ENCODE measurements around the gene VASP. TPM values are rescaled to one million over a fixed set of nuclear protein-coding genes. Genes with fewer than 3 reads are reported as not detected.

The VASP gene
- total RNA-seq, 1 donor: 95.8 TPM

DNA sequence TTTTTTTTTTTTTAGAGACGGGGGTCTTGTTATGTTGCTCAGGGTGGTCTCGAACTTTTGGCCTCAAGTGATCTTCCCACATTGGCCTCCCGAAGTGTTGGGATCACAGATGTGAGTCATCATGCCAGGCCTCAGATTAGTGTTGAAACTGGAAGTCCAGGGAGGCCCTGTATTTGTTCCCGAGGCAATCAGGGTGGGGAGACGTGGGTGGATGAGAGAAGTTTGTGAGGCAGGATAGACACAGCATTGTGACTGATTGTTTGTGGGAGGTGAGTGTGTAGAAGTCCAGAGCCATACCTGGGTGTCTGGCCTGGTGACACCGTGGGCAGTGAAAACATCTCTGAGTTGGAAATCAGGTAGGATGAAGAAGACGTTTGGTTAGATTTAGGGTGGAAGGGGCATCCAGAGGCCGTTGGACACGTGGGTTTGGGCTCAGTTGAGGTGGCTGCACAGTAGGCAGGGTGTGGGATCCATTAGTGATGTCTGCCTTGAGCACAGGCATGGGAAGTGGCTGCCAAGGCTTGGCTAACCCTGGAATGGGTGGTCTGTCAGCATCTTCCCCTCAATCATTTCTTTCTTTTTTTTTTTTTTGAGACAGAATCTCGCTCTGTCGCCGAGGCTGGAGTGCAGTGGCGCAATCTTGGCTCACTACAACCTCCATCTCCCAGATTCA, 22.9 kb upstream of the VASP start:
- Histone ChIP-seq H3K4me1 (ENCODE audit: insufficient read depth, low read length) (peaks cover 9% of the 10 kb centered on the region), H3K27me3 (ENCODE audit: insufficient read depth, low read length) (no peaks in the 10 kb centered on the region), H3K9me3 (ENCODE audit: low read depth, low read length) (no peaks in the 10 kb centered on the region), H3K4me3 (ENCODE audit: low read length) (no peak overlapping the region)

DNA sequence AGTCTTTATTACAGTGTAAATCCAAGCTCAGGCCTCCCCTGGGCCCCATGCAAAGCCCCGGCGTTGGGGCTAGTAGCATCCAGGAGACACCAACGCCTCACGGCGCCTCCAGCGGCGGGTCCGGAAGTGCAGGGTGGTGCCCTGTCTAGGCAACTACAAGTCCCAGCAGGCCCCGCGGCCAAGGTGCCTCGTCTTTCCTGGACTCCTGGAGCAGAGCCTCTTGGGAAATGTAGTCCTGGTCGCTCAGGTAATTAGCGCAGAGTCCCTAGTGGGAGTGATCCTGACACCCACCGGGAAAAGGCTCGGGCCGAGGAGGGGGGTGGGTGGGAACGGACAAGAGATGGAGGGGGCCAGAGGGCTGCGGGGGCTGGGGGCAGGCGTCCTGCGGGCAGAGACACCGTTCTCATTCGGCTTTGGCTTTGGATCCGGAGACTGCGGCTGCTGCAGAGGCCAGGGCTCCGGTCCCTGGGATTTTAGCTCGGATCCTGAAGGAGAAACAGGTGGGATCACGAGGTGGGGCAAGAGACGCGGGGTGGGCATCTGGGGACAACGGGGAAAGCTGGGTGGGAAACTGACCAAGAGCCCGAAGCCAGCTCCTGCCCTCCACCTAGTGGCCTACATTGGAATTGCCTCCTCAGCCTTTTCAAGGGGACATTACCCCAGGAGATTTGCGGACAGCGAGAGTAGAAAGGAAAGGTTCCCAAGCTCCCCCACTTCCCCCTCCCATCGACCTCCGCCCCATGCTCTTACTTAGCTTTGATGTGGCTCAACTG, 21.8 kb upstream of the VASP start:
- H3K4me3 ChIP-seq (ENCODE audit: low read length): peak overlapping the region; percentile 51
- H3K9me3 ChIP-seq (ENCODE audit: low read depth, low read length): no peaks in the 10 kb centered on the region
- no peaks in the 10 kb centered on the region for H3K27me3 ChIP-seq (ENCODE audit: insufficient read depth, low read length)
- H3K4me1 ChIP-seq (ENCODE audit: insufficient read depth, low read length): peaks cover 9% of the 10 kb centered on the region

DNA sequence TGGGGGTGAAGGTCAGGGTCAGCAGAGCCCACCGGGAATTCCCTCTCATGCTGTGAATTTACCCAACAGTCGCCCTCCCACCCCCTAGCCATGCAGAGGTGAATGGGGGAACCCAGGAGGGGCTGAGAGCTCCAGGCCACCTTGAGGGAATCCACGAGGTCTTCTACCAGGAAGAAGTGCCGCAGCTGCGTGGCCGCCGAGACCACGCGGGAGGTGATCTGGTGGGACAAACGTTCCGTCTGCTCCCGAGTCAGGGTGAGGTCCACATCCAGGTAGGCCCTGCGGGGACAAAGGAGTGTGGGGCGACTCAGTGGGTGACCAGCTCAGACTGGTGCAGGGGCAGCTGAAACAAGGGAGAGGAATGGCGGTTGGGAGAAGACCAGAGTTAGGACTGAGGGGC, 18.6 kb upstream of the VASP start:
- Histone ChIP-seq H3K4me3 (ENCODE audit: low read length) (no peak overlapping the region), H3K27me3 (ENCODE audit: insufficient read depth, low read length) (peaks cover 3% of the 10 kb centered on the region), H3K4me1 (ENCODE audit: insufficient read depth, low read length) (peaks cover 25% of the 10 kb centered on the region), H3K9me3 (ENCODE audit: low read depth, low read length) (no peaks in the 10 kb centered on the region)

DNA sequence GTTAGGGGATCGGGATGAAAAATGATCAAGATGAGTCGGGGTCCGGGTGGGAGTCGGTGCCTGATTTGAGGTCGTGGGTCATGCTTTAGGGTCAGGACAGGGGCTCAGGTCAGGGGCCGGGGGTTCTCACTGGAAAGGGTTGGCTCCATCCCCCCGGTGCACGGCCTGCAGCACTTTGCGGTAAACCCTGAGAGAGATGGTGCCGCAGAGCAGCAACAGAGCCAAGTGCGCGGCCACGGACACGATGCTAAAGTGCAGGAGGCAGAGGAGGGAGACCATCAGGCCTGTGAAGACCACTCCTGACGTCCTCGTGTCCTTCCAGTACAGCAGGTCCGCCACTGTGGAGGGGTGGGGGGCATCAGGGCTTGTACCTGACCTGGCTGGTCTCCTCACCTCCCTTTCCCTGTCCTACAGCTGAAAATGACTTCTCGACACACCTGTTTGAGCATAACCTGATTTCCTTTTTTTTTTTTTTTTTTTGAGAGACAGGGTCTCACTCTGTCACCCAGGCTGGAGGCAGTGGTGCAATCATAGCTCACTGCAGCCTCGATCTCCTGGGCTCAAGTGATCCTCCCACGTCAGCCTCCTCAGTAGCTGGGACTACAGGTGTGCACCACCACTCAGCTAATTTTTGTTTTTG, 17.9 kb upstream of the VASP start:
- peaks cover 3% of the 10 kb centered on the region for H3K27me3 ChIP-seq (ENCODE audit: insufficient read depth, low read length)
- peaks cover 25% of the 10 kb centered on the region for H3K4me1 ChIP-seq (ENCODE audit: insufficient read depth, low read length)
- no peaks in the 10 kb centered on the region for H3K9me3 ChIP-seq (ENCODE audit: low read depth, low read length)
- H3K4me3 ChIP-seq (ENCODE audit: low read length): no peak overlapping the region

DNA sequence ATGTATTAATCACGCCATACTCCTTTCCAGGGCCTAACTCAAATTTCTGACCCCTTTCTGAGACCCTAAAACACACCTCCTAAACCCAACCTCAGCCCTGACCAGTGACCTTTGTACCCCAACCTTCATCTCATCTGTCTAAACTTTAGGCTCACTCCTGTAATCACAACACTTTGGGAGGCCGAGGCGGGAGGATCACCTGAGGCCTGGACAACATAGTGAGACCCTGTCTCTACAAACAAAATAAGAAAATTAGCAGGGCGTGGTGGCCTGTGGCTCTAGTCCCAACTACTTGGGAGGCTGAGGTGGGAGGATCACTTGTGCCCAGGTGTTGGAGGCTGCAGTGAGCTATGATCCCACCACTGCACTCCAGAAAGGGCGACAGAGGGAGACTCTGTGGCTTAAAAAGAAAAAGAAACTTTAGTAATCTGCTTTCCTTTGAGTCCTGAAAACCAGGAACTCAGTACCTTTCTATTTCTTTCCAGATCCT, 15.1 kb upstream of the VASP start:
- no peak overlapping the region for H3K4me3 ChIP-seq (ENCODE audit: low read length)
- peaks cover 28% of the 10 kb centered on the region for H3K4me1 ChIP-seq (ENCODE audit: insufficient read depth, low read length)
- peaks cover 20% of the 10 kb centered on the region for H3K27me3 ChIP-seq (ENCODE audit: insufficient read depth, low read length)
- H3K9me3 ChIP-seq (ENCODE audit: low read depth, low read length): no peaks in the 10 kb centered on the region

DNA sequence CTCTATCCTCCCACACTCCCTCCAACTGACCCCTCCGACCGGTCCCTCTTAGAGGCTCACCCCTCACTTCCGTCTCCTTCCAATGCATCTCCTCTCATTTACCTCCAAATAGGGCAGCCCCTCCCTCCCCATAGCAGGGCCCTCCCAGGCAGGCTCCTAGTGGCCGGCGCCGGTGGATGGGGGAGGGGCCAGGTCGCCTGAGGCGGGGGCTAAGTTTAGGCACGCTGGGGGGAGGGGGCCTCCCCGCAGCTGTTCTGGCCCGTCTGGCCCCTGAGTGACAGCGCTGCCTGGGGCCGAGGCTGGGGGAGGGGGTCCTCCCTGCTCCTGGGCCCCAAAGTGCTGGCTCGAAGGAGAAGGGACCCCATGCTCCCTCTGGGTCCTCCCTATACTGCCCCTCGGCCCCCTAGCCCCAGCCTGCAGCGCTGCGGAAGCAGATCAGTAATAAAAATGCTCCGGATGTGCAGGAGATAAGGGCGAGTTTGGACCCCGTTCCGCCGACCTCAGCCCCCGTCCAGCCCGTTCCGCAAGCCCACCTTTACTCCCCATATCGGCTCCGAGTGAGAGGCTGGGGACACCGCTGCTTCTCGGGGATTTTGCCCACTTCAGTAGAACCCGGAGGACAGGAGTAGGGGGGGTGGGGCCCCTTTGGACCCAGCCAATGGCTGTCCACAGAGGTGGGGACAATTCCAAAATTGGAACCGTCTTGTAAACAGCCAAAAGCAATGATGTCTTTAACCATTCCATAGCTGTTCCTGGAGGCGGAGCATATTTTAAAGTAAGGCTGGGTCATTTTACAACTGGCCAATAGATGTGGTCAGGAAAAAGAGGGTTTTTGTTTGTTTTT, 14.4 kb upstream of the VASP start:
- Histone ChIP-seq H3K27me3 (ENCODE audit: insufficient read depth, low read length) (peaks cover 20% of the 10 kb centered on the region), H3K9me3 (ENCODE audit: low read depth, low read length) (no peaks in the 10 kb centered on the region), H3K4me3 (ENCODE audit: low read length) (peak overlapping the region; percentile 7), H3K4me1 (ENCODE audit: insufficient read depth, low read length) (peaks cover 34% of the 10 kb centered on the region)

DNA sequence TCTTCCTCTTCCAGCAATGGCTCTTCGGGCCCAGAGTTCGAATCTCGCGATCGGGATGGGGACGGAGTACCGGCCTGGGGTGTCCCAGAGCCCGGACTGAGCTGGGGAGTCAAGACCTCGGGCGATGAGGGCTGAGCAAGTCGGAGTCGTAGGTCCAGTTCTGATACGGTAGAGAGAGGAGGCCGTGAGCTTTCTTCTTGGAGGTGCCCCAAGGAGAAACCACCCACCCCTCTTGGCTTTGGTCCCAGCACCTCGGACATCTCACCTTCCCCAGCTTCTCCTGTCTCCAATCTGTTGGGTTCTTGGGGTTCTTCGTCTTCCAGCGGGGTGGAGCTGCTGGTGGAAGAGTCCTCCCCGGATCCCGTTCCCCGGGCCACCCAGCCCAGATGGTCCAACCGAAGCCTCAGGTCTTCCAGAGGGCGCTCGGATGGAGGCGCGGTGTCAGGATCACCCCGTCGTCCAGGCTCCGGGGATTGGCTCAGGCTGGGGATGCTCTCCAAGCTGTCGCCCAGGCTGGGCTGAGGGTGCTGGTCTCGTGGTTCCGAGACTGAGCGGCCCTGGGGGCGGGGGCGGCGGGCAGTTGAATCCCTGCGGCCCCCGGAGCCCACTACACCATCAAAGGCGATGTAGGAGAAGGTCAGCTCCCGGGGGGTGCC, 12.9 kb upstream of the VASP start:
- no peak overlapping the region for H3K4me3 ChIP-seq (ENCODE audit: low read length)
- no peaks in the 10 kb centered on the region for H3K9me3 ChIP-seq (ENCODE audit: low read depth, low read length)
- H3K27me3 ChIP-seq (ENCODE audit: insufficient read depth, low read length): peaks cover 24% of the 10 kb centered on the region
- peaks cover 49% of the 10 kb centered on the region for H3K4me1 ChIP-seq (ENCODE audit: insufficient read depth, low read length)

DNA sequence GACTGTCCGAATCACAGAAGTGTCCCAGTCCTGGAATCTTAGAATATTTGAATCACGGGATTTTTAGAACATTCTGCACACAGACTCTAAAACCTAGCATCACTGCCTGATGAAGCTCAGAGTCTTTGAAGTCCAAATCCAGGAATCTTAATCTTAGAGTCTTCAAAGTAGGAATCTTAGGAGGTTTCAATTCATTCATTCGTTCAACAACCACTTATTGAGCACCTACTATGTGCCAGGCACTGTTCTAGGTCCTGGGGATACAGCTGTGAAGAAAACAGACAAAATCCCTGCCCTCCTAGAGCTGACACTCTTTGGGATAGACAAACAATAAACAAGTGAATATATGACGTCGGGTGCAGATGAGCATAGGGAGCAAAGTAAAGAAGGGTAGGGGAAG, 12.1 kb upstream of the VASP start:
- Histone ChIP-seq H3K27me3 (ENCODE audit: insufficient read depth, low read length) (peaks cover 29% of the 10 kb centered on the region), H3K4me1 (ENCODE audit: insufficient read depth, low read length) (peaks cover 57% of the 10 kb centered on the region), H3K4me3 (ENCODE audit: low read length) (no peak overlapping the region), H3K9me3 (ENCODE audit: low read depth, low read length) (no peaks in the 10 kb centered on the region)

DNA sequence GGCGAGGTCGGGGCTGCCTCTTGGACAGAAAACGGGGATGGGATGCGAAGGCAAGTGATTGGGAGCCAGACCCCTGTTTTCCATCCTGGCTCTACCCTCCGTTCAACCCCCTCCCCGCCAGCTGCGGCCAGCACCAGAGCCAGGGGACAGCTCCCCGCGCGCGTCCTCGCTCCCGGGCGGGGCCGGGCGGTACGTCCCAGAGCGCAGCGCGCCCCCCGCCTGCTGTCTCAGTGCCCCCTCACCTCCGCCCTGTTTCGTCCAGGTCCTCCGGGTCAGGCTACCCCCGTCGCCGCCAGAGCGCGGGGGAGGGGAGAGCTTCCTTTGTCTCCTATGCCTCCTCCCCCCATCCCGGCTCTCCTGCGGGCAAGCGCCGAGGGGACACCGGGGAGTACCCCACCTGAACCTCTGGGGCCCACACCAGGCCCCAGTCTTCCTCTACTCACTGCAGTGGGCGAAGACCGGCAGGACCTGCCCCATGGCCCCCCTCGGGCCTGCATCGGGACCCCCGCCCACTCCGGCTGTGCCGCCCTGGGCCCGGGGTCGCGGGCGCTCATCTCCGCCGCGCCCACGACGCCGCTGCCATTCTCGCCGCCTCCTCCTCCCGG, 10.8 kb upstream of the VASP start:
- no peaks in the 10 kb centered on the region for H3K9me3 ChIP-seq (ENCODE audit: low read depth, low read length)
- H3K4me3 ChIP-seq (ENCODE audit: low read length): peak overlapping the region; percentile 41
- peaks cover 66% of the 10 kb centered on the region for H3K4me1 ChIP-seq (ENCODE audit: insufficient read depth, low read length)
- peaks cover 29% of the 10 kb centered on the region for H3K27me3 ChIP-seq (ENCODE audit: insufficient read depth, low read length)

DNA sequence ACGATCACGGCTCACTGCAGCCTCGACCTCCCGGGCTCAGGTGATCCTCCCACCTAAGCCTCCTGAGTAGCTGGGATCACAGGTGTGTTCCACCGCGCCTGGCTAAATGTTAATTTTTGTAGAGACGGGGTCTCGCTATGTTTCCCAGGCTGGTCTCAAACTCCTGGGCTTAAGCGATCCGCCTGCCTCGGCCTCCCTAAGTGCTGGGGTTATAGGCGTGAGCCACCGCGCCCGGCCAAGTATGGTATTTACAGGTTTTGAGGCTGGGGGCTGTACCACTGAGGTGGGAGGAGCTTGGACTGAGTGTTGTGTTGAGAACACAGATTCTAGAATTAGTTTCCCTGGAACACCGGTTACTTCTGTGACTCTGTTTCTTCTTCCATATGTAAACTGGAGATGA, 9.5 kb upstream of the VASP start:
- H3K4me1 ChIP-seq (ENCODE audit: insufficient read depth, low read length): peaks cover 73% of the 10 kb centered on the region
- peaks cover 26% of the 10 kb centered on the region for H3K27me3 ChIP-seq (ENCODE audit: insufficient read depth, low read length)
- no peak overlapping the region for H3K4me3 ChIP-seq (ENCODE audit: low read length)
- H3K9me3 ChIP-seq (ENCODE audit: low read depth, low read length): no peaks in the 10 kb centered on the region

DNA sequence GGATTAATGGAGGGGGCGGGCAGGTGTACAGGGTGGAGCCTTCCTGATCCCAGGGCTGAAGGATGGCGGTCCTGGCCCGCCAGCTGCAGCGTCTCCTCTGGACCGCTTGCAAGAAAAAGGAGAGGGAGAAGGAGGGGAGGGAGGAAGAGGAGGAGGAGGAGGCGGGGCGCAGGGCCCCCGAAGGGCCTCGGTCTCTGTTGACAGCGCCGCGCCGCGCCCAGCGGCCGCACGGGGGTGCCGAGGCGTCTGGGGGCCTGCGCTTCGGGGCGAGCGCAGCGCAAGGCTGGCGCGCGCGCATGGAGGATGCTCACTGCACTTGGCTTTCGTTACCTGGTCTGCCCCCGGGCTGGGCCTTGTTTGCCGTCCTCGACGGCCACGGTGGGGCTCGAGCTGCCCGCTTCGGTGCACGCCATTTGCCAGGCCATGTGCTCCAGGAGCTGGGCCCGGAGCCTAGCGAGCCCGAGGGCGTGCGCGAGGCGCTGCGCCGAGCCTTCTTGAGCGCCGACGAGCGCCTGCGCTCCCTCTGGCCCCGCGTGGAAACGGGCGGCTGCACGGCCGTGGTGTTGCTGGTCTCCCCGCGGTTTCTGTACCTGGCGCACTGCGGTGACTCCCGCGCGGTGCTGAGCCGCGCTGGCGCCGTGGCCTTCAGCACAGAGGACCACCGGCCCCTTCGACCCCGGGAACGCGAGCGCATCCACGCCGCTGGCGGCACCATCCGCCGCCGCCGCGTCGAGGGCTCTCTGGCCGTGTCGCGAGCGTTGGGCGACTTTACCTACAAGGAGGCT, 8.7 kb upstream of the VASP start, which contains the start of gene PPM1N:
TSS of gene PPM1N (plus strand) at position 33 of the 785 bp plus-strand sequence. CDS start at position 63, 30 bp downstream.
- Histone ChIP-seq H3K4me3 (ENCODE audit: low read length) (peak within 1 kb of the TSS; percentile 0), H3K27me3 (ENCODE audit: insufficient read depth, low read length) (peaks cover 26% of the 10 kb centered on the region), H3K4me1 (ENCODE audit: insufficient read depth, low read length) (peaks cover 73% of the 10 kb centered on the region), H3K9me3 (ENCODE audit: low read depth, low read length) (no peaks in the 10 kb centered on the region)

DNA sequence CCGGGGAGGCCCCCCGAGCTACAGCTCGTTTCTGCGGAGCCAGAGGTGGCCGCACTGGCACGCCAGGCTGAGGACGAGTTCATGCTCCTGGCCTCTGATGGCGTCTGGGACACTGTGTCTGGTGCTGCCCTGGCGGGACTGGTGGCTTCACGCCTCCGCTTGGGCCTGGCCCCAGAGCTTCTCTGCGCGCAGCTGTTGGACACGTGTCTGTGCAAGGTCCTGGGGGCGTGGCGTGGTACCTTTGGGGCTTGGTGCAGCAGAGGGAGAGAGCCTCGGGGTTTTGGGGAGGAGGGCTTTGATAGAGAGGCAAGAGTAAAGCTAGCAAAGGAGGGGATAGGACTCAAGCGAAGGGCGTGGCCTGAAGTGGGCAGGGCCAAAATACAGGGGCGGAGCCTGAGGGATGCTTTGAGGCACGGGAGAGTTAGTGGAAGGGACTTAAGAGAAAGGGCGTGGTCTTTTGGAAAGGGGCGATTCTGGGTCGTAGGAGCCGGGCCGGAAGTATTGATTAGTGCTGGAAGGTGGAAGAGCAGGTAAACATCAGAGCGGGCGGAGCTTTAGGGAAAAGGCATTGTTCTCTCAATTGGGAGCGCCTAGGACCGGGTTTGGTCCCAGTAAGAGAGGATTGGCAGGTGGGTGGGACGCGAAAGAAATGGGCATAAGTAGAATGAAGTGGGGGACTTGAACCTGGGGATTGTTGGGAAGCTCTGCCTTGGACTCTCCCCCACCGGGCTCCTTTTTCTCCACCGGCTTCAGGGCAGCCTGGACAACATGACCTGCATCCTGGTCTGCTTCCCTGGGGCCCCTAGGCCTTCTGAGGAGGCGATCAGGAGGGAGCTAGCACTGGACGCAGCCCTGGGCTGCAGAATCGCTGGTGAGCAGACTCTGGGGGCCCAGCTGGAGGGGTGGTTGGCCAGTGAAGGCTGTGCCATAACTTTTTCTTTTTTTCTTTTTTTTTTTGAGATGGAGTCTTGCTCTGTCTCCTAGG, 7.8 kb upstream of the VASP start:
- H3K4me3 ChIP-seq (ENCODE audit: low read length): no peak overlapping the region

More for the DNA sequence above, 7.8 kb upstream of the VASP start:
- peaks cover 80% of the 10 kb centered on the region for H3K4me1 ChIP-seq (ENCODE audit: insufficient read depth, low read length)
- H3K9me3 ChIP-seq (ENCODE audit: low read depth, low read length): no peaks in the 10 kb centered on the region
- H3K27me3 ChIP-seq (ENCODE audit: insufficient read depth, low read length): peaks cover 26% of the 10 kb centered on the region
